Measurements from ENCODE around the gene NINJ2.
"Not testable (repeated sequence)": the region's sequence is repeated elsewhere in the genome, so short reads cannot be mapped to it uniquely, and the experiment has no call there.

Gene NINJ2

GRCh38 chr12:642633-643474 lies 20.4 kb downstream of the NINJ2 start:
- DNase-seq (ENCODE audit: low read depth in 2 of 3, low spot score in 2 of 3) = peak; percentile 41 to 68 (median 44)

GRCh38 chr12:641321-641720 lies 21.9 kb downstream of the NINJ2 start:
- DNase-seq (ENCODE audit: low read depth in 2 of 3, low spot score in 2 of 3) = not testable (repeated sequence)

GRCh38 chr12:640773-641172 lies 22.5 kb downstream of the NINJ2 start:
- DNase-seq (ENCODE audit: low read depth in 2 of 3, low spot score in 2 of 3) = no peak

- DNase-seq (ENCODE audit: low read depth in 2 of 3, low spot score in 2 of 3) = no peak
Observed at GRCh38 chr12:639988-640387, 23.3 kb downstream of the NINJ2 start.

- no peak for DNase-seq (ENCODE audit: low read depth in 2 of 3, low spot score in 2 of 3)
Observed at GRCh38 chr12:639566-639965, 23.7 kb downstream of the NINJ2 start.

GRCh38 chr12:638953-639557 lies 24.2 kb downstream of the NINJ2 start:
- no peak for DNase-seq (ENCODE audit: low read depth in 2 of 3, low spot score in 2 of 3)

DNA sequence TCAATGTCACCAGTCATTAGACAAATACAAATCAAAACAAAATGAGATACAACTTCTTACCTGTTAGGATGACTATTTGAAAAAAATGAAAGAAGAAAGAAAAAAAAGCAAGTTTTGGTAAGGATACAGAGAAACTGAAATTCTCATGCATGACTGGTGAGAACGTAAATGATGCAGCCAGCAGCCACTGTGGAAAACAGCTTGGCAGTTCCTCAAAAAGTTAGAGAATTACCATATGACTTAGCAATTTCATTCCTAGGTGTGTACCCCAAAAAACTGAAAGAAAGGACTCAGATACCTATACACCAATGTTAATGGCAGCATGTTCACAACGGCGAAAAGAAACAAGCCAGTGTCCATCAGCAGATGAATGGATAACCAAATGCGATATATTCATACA lies 26.6 kb downstream of the NINJ2 start:
- no peak for DNase-seq (ENCODE audit: low read depth in 2 of 3, low spot score in 2 of 3)

DNA sequence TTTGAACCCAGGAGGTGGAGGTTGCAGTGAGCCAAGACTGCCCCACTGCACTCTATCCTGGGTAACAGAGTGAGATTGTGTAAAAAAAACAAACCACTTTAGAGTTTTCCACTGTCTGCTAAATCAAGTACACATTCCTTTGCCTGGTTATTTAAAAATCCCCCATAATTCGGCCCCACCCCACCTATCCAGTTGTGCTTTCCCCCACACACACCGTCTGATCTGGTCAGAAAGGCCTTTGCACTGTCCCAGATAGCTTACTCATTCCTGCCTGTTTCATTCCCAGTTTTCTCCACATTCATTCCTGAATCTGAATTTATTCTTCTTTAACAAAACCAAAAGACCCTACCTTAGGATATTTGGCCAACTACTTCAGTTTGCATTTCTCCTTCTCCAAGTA lies 29.5 kb downstream of the NINJ2 start:
- no peak for DNase-seq (ENCODE audit: low read depth in 2 of 3, low spot score in 2 of 3)

GRCh38 chr12:632102-632696 lies 31.0 kb downstream of the NINJ2 start:
- no peak for DNase-seq (ENCODE audit: low read depth in 2 of 3, low spot score in 2 of 3)

DNA sequence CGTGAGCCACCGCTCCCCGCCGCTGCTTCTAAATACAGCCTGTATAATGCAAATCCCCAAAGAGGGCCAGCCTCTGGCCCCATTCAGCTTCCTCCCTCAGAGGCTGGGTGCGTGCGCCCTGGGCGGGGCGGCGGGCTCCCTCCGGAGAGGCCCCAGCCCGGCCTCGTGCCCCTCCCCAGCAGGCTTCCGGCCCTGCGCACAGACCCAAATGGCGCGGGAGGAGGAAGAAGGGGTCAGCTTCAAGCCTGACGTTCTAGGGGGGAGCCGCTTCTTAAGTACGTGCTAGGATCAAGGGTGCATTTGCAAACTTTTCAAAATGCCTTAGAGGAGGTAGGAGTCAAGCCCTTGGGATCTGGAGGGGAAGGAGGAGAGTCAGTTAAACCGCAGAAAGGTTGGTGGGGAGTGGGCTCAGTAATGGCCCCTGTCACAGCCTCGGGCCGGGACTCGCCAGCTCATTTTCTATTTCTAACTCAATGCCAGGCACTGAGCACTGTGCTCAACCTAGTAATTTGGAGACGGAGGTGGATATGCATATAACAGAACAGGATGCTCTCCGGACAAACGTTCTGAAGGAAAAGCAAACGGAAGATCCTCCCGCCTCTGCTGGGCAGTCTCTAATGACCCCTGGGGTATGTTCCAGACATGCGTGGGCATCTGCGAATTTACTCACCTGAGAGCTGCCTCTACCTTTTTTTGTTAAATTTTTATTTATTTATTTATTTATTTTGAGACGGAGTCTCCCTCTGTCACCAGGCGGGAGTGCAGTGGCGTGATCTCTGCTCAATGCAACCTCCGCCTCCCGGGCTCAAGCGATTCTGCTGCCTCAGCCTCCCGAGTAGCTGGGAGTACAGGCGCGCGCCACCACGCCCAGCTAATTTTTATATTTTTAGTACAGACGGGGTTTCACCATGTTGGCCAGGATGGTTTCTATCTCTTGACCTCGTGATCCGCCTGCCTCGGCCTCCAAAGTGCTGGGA lies 32.3 kb downstream of the NINJ2 start:
- peak in 2 of 3 experiments; percentile 31 to 50 for DNase-seq (ENCODE audit: low read depth in 2 of 3, low spot score in 2 of 3)

- DNase-seq (ENCODE audit: low read depth in 2 of 3, low spot score in 2 of 3) = not testable (repeated sequence)
Observed at GRCh38 chr12:628742-629078, 34.5 kb downstream of the NINJ2 start.

DNA sequence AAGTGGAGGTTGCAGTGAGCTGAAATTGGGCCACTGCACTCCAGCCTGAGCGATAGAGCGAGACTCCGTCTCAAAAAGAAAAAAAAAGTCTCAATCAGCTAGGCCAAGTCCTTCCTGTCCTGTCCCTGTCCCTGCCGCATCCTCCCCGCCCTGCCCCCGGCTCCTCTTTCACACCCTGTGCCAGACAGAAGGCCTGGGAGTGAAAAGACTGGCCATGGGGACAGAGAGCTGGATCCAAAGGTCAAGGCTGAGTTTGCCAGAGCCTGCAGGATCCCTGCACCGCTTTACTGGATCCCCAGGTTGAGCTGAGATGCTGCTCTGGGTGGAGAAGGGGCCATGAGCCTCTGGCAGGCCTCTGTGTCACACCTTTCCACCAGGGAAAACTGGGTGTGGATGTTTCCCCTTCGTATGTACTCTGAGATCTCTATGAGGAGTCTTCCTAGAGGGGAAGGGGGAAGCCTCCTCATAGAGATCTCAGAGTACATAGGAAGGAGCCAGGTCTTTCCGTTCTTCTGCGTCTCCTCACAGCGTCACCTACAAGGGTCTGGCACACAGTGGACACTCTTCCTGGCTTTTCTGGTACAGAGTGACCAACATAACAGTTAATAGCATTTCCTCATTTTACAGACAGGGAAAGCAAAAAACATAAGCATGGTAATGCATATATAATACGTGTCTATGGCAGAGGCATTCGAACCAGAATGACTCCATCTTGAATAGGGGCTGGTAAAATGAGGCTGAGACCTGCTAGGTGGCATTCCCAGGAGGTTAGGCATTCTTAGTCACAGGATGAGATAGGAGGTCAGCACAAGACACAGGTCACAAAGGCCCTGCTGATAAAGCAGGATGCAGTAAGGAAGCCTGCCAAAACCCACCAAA lies 35.1 kb downstream of the NINJ2 start:
- no peak for DNase-seq (ENCODE audit: low read depth in 2 of 3, low spot score in 2 of 3)

DNA sequence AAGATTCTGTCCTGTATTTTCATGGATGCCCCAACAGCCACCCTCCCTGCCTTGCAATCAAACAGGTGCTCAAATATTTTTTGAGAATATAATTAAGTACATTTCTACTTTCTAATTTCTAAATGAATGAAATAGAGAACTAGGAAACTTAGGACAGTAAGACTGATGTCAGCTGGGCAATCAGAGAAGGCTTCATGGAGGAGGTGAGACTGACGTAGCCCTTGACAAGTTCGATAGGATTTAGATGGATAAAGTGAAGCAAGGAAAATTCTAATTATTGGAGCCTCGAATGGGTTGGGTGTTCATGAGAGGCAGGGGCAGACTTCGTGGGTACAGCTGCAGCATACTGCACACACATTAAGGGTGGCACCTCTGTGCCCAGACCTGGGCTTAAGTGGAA lies 36.0 kb downstream of the NINJ2 start:
- DNase-seq (ENCODE audit: low read depth in 2 of 3, low spot score in 2 of 3) = no peak

GRCh38 chr12:625998-626397 lies 37.2 kb downstream of the NINJ2 start:
- no peak for DNase-seq (ENCODE audit: low read depth in 2 of 3, low spot score in 2 of 3)

GRCh38 chr12:623865-624372 lies 39.3 kb downstream of the NINJ2 start:
- DNase-seq (ENCODE audit: low read depth in 2 of 3, low spot score in 2 of 3) = no peak

DNA sequence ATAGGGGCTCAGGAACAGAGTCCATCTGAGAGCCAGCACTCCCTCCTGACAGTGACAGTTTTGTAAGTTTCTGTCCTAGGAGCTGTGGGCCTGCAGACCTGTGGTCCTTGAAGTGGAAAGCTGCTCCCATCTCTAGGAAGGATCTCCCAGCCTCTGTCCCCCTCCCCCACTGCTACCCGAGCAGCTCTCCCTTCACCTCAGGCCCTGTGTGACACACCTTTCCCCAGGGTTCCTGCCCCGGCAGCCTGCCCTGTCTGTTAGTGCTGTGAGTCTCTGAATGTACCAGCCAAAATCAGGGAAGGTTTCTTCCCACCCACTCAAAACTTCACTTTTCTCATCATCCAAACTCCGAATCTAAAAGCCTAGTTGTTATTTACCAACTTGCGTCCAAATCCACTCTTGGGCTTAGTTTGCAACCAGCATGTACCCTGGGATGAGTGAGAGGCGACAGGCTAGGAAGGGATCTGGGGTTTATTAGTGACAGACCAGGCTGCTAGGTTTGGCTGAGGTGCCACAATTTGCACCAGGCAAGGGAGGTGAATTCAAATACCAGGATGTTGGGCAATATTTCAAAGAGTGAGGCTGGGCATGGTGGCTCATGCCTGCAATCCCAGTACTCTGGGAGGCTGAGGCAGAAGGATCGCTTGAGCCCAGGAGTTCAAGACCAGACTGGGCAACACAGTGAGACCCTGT lies 39.9 kb downstream of the NINJ2 start:
- no peak for DNase-seq (ENCODE audit: low read depth in 2 of 3, low spot score in 2 of 3)

- DNase-seq (ENCODE audit: low read depth in 2 of 3, low spot score in 2 of 3) = no peak
Observed at GRCh38 chr12:622416-622815, 40.8 kb downstream of the NINJ2 start.

- DNase-seq (ENCODE audit: low read depth in 2 of 3, low spot score in 2 of 3) = no peak
Observed at GRCh38 chr12:619346-619745, 43.9 kb downstream of the NINJ2 start.

GRCh38 chr12:618605-619004 lies 44.6 kb downstream of the NINJ2 start:
- no peak for DNase-seq (ENCODE audit: low read depth in 2 of 3, low spot score in 2 of 3)
